Calu3 (cell line): Measurements from ENCODE around the gene TBC1D9B. TPM values are rescaled to one million over a fixed set of nuclear protein-coding genes. Genes with fewer than 3 reads are reported as not detected.

ENCODE experiments used
- BruUV-seq: library from RNA; stranded (reverse); fragments of 400-500 nt; replicated peaks from 2 replicates; lab custom pipeline; 2021; lab: Mats Ljungman, UMichigan
- CTCF ChIA-PET: fragments of 300-600 bp; sonication (Branson Sonifier 250); formaldehyde crosslinking; loops from one replicate; lab custom pipeline; 2022; ENCODE audit warnings: antibody characterized with exemption; lab: Charles Lee
- DNase-seq: peaks from one replicate; pipeline ENCODE4 v3.0.0; 2022
- H3K27ac Mint-ChIP-seq: one replicate; pipeline ENCODE4 v1.8.0; 2022; ENCODE audit warnings: mixed read lengths; ENCODE audit not compliant: unreplicated experiment
- H3K27me3 Mint-ChIP-seq: one replicate; pipeline ENCODE4 v1.8.0; 2022; ENCODE audit warnings: mixed read lengths; ENCODE audit not compliant: unreplicated experiment
- H3K36me3 Mint-ChIP-seq: one replicate; pipeline ENCODE4 v1.8.0; 2022; ENCODE audit warnings: mild to moderate bottlenecking, moderate library complexity, mixed read lengths; ENCODE audit not compliant: insufficient read depth, unreplicated experiment
- H3K4me1 Mint-ChIP-seq: one replicate; pipeline ENCODE4 v1.8.0; 2022; ENCODE audit warnings: mild to moderate bottlenecking, low read depth, mixed read lengths; ENCODE audit not compliant: unreplicated experiment
- H3K4me3 Mint-ChIP-seq: one replicate; pipeline ENCODE4 v1.8.0; 2022; ENCODE audit warnings: mild to moderate bottlenecking, low read depth, moderate library complexity, mixed read lengths; ENCODE audit not compliant: unreplicated experiment
- H3K9me3 Mint-ChIP-seq: one replicate; pipeline ENCODE4 v1.8.0; 2022; ENCODE audit warnings: low read depth, mixed read lengths; ENCODE audit not compliant: unreplicated experiment
- CTCF ChIP-seq: fragments of 200-600 bp; IDR thresholded peaks from one replicate; pipeline ENCODE4 v1.8.0; 2022; ENCODE audit warnings: antibody characterized with exemption; ENCODE audit not compliant: unreplicated experiment
- intact Hi-C: fragments of 100-400 bp; cut with micrococcal nuclease; formaldehyde crosslinking; loops from one replicate; pipeline ENCODE4 v1.10.0; 2022; ENCODE audit not compliant: unreplicated experiment
- total RNA-seq: library from RNA; stranded (reverse); gene quantifications from 2 replicates; pipeline ENCODE4 v1.2.3, GENCODE V29; 2022

The TBC1D9B gene
- total RNA-seq, 1 experiment from 2014 or later = 148 TPM

- no peaks in the 10 kb centered on the region for H3K9me3 Mint-ChIP-seq
- DNase-seq = no peak
- BruUV-seq = no TSS peak
- H3K27ac Mint-ChIP-seq = peak overlapping the region; percentile 60
- no peaks in the 10 kb centered on the region for H3K27me3 Mint-ChIP-seq
- H3K4me1 Mint-ChIP-seq = peaks cover 53% of the 10 kb centered on the region
- no peak overlapping the region for H3K4me3 Mint-ChIP-seq
- CTCF ChIA-PET = interaction anchor here (0.7 kb wide), 2 partner anchors 12 to 230 kb away, joined by 3 to 4 read pairs; no protein-coding TSS in a partner anchor
- peaks cover 96% of the 10 kb centered on the region for H3K36me3 Mint-ChIP-seq
- intact Hi-C loops = no loop called here
- TF ChIP-seq CTCF = no peak
Observed at GRCh38 chr5:179834120-179834519, 73.6 kb downstream of the TBC1D9B start.

DNA sequence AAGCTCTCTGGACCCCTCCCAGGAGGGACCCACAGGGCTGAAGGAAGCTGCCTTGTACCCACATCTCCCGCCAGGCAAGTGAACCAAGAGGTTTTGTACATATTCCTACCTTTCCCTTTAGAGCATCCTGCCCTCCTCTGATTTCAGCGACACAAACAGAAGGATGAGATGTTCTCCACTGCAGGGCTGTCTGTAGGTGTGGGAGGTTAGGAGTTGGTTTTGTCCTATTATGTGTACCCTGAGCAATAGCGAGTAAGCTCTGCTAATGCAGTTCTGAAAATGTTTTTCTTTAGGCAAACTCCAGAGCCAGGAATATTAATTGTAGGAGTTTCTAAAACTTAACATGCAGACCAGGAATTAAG, 74.0 kb downstream of the TBC1D9B start:
- CTCF ChIA-PET = interaction anchor here (0.7 kb wide), 1 partner anchor 12 kb away, joined by 3 read pairs; no protein-coding TSS in a partner anchor
- no peaks in the 10 kb centered on the region for H3K27me3 Mint-ChIP-seq
- intact Hi-C loops = no loop called here
- peak overlapping the region; percentile 60 for H3K27ac Mint-ChIP-seq
- peaks cover 58% of the 10 kb centered on the region for H3K4me1 Mint-ChIP-seq
- no peak for TF ChIP-seq CTCF
- peaks cover 96% of the 10 kb centered on the region for H3K36me3 Mint-ChIP-seq
- DNase-seq = no peak
- H3K4me3 Mint-ChIP-seq = peak overlapping the region; percentile 43
- no peaks in the 10 kb centered on the region for H3K9me3 Mint-ChIP-seq
- BruUV-seq = no TSS peak

DNA sequence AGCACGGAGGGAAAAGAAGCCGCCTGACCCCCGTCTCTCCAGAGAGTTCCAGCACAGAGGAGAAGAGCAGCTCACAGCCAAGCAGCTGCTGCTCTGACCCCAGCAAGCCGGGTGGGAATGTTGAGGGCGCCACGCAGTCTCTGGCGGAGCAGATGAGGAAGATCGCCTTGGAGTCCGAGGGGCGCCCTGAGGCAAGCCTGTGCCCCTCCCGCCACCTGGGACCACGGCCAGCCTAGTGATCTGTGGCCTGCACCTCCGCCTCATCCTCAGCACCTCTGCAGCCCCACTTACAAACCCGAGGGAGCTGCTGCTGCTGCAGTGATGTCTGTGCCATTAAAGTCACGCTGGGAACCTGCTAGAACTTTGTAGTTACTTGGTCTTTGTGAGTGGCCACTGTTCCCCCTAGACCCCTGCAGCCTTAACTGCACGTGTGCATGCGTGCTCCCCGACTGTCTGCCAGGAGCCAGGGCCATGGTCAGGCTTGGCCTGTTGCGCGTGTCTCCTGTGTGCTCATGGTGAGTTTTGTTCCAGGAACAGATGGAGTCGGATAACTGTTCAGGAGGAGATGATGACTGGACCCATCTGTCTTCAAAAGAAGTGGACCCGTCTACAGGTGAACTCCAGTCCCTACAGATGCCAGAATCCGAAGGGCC, 74.5 kb downstream of the TBC1D9B start:
- peak overlapping the region; percentile 43 for H3K4me3 Mint-ChIP-seq
- H3K36me3 Mint-ChIP-seq = peaks cover 96% of the 10 kb centered on the region
- intact Hi-C loops = no loop called here
- CTCF ChIA-PET = interaction anchor here (0.7 to 1.2 kb wide), 2 partner anchors 11 to 69 kb away, joined by 3 read pairs; no protein-coding TSS in a partner anchor
- peaks cover 63% of the 10 kb centered on the region for H3K4me1 Mint-ChIP-seq
- no peak for TF ChIP-seq CTCF
- H3K27me3 Mint-ChIP-seq = no peaks in the 10 kb centered on the region
- BruUV-seq = no TSS peak
- no peaks in the 10 kb centered on the region for H3K9me3 Mint-ChIP-seq
- no peak for DNase-seq
- peak overlapping the region; percentile 60 for H3K27ac Mint-ChIP-seq

DNA sequence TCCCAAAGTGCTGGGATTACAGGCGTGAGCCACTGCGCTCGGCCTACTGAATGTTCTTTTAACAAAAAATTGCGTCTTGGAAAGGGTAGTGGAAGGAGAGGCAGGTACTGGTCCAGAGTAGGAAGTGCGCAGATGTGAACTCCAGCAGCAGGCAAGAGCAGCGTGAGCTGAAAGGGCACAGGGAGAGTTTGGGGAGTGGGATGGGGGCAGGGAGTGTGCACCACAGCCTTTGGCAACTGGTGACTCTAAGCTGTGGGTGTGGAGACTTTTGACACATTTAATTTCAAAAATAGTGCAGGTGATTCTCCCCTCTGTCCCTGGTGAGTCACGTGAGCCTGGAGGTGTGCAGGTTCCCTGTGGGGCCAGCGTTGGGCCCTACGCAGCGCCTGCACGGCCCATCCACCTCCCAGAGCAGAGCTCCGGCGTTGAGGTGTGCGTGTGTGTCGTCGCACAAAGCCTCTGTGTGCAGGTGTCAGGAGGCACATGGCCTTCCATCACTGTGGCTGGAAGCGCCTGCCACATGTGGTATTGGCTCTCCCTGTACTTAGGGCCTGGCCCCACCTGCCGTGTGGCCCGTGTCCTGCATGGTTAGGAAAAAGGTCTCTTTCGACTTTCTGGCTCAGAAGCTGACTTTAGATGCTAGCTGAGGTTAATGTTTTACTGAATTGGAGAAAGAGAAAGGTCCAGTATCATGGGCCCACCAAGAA, 75.5 kb downstream of the TBC1D9B start:
- H3K4me1 Mint-ChIP-seq = peaks cover 70% of the 10 kb centered on the region
- TF ChIP-seq CTCF = no peak
- no peaks in the 10 kb centered on the region for H3K27me3 Mint-ChIP-seq
- H3K27ac Mint-ChIP-seq = peak overlapping the region; percentile 60
- no peak for DNase-seq
- intact Hi-C loops = no loop called here
- CTCF ChIA-PET = interaction anchor here (1.2 kb wide), 1 partner anchor 69 kb away, joined by 3 read pairs; no protein-coding TSS in a partner anchor
- no TSS peak for BruUV-seq
- peak overlapping the region; percentile 45 for H3K4me3 Mint-ChIP-seq
- H3K36me3 Mint-ChIP-seq = peaks cover 96% of the 10 kb centered on the region
- H3K9me3 Mint-ChIP-seq = no peaks in the 10 kb centered on the region
